Stimulated activated naive CD8-positive, alpha-beta T cell treated with anti-CD3 and anti-CD28 coated beads, Interleukin-15, Interleukin-2, amounts not matched to agents 100 ng/mL and 50 ng/mL, for 24 hours (primary cell): ENCODE measurements around the gene NUDT16.
"Not testable (repeated sequence)": the region's sequence is repeated elsewhere in the genome, so short reads cannot be mapped to it uniquely, and the experiment has no call there.

Source experiments
- H3K27ac Mint-ChIP-seq: one replicate; pipeline ENCODE4 v1.8.0; 2021; ENCODE audit warnings: mild to moderate bottlenecking, mixed read lengths
- H3K27me3 Mint-ChIP-seq: one replicate; pipeline ENCODE4 v1.8.0; 2021; ENCODE audit warnings: mixed read lengths
- H3K36me3 Mint-ChIP-seq: one replicate; pipeline ENCODE4 v1.8.0; 2021; ENCODE audit warnings: low read depth, mixed read lengths
- H3K4me1 Mint-ChIP-seq: one replicate; pipeline ENCODE4 v1.8.0; 2021; ENCODE audit warnings: low read depth, mixed read lengths
- H3K4me3 Mint-ChIP-seq: one replicate; pipeline ENCODE4 v1.8.0; 2021; ENCODE audit warnings: mild to moderate bottlenecking, mixed read lengths
- H3K9me3 Mint-ChIP-seq: one replicate; pipeline ENCODE4 v1.8.0; 2021; ENCODE audit warnings: mixed read lengths

Gene NUDT16

DNA sequence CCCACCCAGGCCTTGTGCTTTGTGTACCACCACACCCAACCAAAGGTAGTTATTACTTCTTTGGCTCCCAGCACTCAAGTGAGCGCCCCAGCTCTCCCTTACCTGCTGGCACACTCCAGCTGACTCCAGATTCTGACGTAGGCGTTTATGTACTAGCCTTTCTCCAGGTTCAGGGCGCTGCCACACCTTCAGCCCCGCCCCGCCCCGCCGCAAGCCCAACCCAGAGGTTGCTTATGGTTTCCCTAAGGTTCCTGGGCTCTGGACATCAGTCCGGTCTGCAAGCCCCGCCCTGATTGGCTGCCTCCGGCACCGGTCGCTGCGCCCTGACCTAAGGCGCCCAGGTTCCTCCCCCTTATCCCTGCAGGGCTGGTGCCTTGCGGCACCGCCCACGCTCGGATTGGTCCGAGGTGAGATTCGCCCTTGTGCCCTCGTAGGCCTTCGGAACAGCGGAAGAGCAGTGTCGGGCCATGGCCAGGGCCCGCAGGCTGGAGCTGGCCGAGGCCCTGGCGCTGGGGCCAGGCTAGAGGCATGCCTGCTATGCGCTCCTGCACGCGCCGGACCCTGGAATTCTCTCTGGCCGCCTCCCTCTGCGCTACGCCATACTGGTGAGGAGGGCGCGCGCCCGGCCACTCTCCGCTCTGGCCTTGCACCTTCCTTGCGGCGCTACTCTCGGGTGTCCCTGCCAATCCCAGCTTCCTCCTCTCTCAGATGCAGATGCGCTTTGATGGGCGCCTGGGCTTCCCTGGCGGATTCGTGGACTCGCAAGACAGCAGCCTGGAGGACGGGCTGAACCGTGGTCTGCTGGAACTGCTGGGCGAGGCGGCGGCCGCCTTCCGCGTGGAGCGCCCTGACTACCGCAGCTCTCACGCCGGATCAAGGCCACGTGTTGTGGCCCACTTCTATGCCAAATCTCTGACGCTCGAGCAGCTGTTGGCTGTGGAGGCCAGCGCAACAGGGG, 19.8 kb upstream of the NUDT16 start:
- peaks cover 55% of the 10 kb centered on the region for H3K27me3 Mint-ChIP-seq
- no peak overlapping the region for H3K27ac Mint-ChIP-seq
- H3K36me3 Mint-ChIP-seq = no peaks in the 10 kb centered on the region
- H3K4me1 Mint-ChIP-seq = peaks cover 5% of the 10 kb centered on the region
- peak overlapping the region; percentile 60 for H3K4me3 Mint-ChIP-seq
- no peaks in the 10 kb centered on the region for H3K9me3 Mint-ChIP-seq

DNA sequence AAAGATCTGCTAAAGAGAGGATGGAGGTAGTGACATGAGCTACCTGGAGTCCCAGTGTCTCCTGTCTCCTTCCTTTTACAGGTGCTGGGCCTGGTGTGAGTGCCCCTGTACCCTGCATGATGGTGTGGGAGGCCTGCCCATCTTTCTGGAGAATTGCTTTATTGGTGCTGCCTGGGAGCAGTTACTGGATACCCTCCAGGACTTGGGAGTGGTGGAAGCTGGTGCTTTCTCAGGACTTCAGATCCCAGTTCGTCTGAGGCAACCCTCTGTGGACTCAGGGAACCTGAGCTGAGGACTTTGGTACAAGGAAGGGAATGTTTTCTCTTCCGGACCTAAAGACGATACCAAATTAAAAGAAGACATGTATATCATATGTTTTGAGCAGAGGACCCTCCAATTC, 18.3 kb upstream of the NUDT16 start:
- Mint-ChIP-seq H3K27me3 (peaks cover 54% of the 10 kb centered on the region), H3K36me3 (no peaks in the 10 kb centered on the region), H3K4me1 (peaks cover 5% of the 10 kb centered on the region), H3K9me3 (no peaks in the 10 kb centered on the region), H3K27ac (no peak overlapping the region), H3K4me3 (no peak overlapping the region)

DNA sequence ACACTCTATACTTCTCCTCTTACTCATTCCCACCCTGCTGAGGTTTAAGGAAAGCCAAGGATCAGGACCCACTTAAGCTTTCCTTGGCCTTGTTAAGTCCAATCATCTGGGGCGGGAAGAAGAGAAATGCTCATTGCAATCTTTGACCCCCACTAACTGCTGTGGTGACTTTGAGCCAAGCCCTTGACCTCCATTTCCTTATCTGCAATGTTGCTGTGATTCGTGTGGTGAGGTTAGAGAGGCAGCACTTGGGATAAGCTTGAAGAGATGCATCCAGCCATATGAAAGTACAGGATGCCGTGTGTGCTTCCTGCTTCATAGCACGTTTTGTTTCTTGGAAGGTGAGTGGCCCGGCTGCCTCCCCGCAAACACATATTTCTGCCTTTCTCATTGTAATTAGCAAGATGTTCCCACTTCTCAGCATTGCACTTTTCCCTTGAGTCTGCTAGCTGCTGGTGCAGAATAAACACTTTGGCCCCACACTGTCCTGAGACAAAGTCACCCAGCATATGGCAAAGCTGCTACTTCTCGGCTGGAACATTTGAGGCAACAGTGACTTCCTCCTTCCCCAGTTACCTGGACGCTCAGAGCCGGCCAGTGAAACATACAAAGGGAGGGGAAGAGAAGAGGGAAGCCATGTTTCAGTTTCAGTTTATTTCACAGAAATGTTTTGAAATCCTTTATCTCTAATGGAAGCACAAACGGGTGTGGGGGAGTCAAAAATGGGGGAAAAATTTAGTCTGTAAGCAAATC, 10.5 kb upstream of the NUDT16 start:
- no peaks in the 10 kb centered on the region for H3K27me3 Mint-ChIP-seq
- no peaks in the 10 kb centered on the region for H3K9me3 Mint-ChIP-seq
- no peaks in the 10 kb centered on the region for H3K36me3 Mint-ChIP-seq
- no peak overlapping the region for H3K4me3 Mint-ChIP-seq
- H3K4me1 Mint-ChIP-seq = no peaks in the 10 kb centered on the region
- peak overlapping the region; percentile 3 for H3K27ac Mint-ChIP-seq

DNA sequence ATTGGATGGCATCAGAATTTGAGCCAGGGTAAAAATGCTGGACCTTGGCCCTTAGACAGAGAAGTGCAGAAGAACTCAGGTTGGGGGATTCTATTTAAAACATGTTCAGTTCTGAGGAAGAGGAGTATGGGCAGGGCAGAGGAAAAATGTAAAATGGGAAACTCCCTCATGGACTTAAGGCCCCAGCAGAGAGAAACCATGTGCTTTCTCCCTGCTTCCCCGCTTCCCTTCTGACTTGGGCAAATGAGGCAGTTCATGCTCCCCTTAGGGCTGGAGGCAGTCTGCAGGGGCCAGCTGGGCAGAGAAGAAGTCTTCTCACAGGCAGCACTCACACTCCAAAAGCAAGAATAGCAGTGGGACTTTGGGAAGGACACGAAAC, 9.9 kb upstream of the NUDT16 start:
- Mint-ChIP-seq H3K9me3 (no peaks in the 10 kb centered on the region), H3K4me3 (no peak overlapping the region), H3K27me3 (no peaks in the 10 kb centered on the region), H3K36me3 (no peaks in the 10 kb centered on the region), H3K4me1 (no peaks in the 10 kb centered on the region), H3K27ac (peak overlapping the region; percentile 3)

DNA sequence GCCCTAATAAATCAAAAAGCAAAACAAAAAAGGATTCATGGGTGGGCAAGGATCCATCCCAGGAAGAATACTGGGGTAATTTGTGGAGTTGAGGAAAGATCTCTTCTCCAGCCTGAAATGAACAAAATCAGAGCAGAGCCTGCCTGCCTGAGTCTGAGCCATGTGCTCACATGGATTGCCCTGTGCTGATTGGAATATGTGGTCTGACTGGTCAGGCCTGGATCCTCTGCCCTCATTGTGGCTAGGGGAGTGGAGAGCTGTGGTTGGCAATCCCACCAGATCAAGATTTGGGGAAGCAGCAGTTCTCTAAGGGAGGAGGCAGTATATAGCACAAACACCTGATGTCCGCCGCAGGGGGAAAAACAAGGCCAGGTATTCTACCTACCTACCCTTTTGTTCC, 6.8 kb upstream of the NUDT16 start:
- Mint-ChIP-seq H3K36me3 (no peaks in the 10 kb centered on the region), H3K4me3 (no peak overlapping the region), H3K27ac (no peak overlapping the region), H3K9me3 (no peaks in the 10 kb centered on the region), H3K27me3 (no peaks in the 10 kb centered on the region), H3K4me1 (no peaks in the 10 kb centered on the region)

DNA sequence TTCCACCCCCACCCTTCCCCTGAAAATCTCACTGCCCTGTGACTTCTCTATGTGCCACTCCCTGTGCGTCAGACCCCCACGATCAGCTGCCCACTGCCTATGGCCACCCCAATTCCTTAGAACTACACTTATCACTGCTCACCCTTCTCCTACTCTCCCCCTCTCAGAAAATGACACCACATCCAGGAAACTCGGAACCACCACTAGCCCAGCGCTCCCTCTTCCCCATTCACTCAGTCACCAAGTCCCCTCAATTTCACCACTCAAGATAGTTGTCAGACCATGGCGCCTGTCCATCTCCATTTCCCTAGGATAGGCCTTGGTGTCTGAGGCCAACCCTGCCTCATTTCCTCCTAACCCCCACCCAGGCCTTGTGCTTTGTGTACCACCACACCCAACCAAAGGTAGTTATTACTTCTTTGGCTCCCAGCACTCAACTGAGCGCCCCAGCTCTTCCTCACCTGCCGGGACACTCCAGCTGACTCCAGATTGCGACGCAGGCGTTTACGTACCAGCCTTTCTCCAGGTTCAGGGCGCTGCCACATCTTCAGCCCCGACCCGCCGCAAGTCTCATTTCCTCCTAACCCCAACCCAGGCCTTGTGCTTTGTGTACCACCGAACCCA, 641 bp upstream of the NUDT16 start:
- H3K4me3 Mint-ChIP-seq = peak overlapping the region; percentile 91
- H3K9me3 Mint-ChIP-seq, H3K27me3 Mint-ChIP-seq, H3K36me3 Mint-ChIP-seq: not testable (repeated sequence)
- H3K27ac Mint-ChIP-seq = peak overlapping the region; percentile 90
- H3K4me1 Mint-ChIP-seq = peaks cover 16% of the 10 kb centered on the region

DNA sequence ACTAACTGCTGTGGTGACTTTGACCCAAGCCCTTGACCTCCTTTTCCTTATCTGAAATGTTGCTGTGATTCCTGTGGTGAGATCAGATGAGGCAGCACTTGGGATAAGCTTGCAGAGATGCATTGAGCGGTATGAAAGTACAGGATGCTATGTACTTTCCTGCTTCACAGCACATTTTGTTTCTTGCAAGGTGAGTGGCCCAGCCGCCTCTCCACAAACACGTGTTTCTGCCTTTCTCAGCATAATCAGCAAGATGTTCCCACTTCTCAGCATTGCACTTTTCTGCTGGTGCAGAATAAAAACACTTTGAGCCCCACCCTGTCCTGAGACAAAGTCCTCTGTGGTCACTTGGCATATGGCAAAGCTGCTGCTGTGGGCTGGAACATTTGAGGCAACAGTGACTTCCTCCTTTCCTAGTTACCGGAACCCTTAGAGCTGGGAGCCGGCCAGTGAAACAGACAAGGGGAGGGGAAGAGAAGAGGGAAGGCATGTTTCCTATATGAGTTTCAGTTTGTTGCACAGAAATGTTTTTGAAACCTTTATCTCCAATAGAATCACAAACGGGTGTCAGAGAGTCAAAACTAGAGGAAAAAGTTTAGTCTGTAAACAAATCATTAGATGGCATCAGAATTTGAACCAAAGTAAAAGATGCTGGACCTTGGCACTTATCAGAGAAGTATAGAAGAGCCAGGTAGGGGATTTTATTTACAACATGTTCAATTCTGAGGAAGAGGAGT, 5.0 kb downstream of the NUDT16 start:
- peaks cover 20% of the 10 kb centered on the region for H3K4me1 Mint-ChIP-seq
- H3K9me3 Mint-ChIP-seq = no peaks in the 10 kb centered on the region
- no peaks in the 10 kb centered on the region for H3K27me3 Mint-ChIP-seq
- H3K36me3 Mint-ChIP-seq = no peaks in the 10 kb centered on the region
- peak overlapping the region; percentile 19 for H3K4me3 Mint-ChIP-seq
- peak overlapping the region; percentile 46 for H3K27ac Mint-ChIP-seq

DNA sequence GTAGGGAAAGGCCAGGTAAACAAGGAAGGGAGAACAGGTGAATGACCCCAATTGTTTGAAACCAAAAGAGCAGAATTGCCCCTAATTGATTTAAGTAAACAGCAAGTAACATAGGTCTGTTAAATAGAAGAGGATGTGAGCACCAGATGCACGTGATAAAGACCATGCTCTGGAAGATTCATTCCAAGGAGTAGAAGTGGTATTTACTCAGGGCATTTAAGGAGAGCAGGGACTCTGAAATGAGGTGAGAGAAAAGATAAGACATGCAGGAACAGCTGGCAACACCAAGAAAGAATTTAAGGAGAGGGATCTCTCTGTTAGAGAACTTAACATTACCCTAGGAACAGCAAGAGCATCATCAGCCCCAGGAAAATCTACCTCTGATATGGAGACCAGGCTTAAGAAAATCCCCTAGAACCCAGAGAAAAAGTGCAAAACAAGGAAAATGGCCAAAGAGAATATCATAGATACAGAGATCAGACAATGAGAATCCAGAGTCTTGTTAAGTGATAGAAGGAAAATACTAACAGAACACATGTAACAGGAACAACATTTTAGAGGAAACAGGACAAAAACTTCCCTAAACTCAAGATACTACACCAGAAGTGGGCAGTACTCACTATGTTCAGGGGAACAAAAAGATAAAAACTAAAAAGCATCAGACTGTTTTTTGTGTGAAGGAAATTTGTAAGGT, 6.4 kb downstream of the NUDT16 start:
- no peaks in the 10 kb centered on the region for H3K9me3 Mint-ChIP-seq
- peaks cover 15% of the 10 kb centered on the region for H3K4me1 Mint-ChIP-seq
- no peaks in the 10 kb centered on the region for H3K27me3 Mint-ChIP-seq
- H3K4me3 Mint-ChIP-seq = no peak overlapping the region
- H3K27ac Mint-ChIP-seq = no peak overlapping the region
- H3K36me3 Mint-ChIP-seq = no peaks in the 10 kb centered on the region

DNA sequence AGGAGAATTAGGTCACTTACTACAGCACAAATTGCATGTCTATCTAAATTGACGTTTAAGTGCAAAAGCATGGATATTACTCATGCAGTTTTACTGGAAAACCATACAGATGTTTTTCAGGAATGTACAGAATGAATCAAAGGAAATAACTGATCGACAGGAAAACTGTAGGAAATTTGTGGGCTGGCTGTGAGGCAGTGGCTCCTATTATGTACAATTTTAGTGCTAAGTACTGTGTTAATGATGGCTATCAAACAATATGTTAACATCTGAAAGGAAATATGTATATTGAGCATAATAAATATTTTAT, 6.9 kb downstream of the NUDT16 start:
- Mint-ChIP-seq H3K36me3 (no peaks in the 10 kb centered on the region), H3K9me3 (no peaks in the 10 kb centered on the region), H3K4me3 (no peak overlapping the region), H3K4me1 (peaks cover 15% of the 10 kb centered on the region), H3K27ac (no peak overlapping the region), H3K27me3 (no peaks in the 10 kb centered on the region)

DNA sequence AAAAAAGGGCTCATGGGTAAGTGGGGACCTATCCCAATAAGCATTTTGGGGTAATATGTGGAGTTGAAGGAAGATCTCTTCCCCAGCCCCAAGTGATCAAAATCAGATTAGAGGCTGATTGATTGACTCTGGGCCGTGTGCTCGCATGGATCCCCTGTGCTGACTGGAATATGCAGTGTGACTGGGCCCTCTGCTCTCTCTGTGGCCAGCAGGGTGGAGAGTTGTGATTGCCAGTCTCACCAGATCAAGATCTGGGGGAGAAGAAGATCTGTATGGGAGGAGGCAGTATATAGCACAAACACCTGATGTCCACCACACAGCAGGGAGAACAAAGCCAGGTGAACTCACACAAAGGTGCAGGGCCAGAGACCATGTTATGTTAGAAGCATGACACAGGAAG, 8.8 kb downstream of the NUDT16 start:
- Mint-ChIP-seq H3K9me3 (no peaks in the 10 kb centered on the region), H3K4me1 (peaks cover 15% of the 10 kb centered on the region), H3K36me3 (no peaks in the 10 kb centered on the region), H3K4me3 (no peak overlapping the region), H3K27ac (no peak overlapping the region), H3K27me3 (no peaks in the 10 kb centered on the region)

DNA sequence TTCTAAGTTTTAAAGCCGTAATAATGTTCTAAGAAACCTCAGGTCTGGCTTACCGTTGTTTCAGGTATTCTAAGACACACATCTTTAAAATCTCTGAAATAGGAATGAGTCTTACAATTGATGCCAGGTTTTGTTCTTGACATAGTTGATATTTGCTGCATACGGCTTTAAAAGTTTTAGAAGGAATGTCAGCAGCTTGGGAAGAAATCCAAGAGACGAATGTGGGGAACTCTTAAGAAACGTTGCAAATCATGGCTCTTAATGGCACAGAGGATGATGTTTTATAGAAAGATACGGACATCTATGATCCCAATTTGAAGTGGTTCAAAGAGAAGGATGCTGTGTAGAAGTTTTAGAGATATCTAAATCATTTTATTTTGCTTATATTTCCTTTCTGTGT, 11.5 kb downstream of the NUDT16 start:
- H3K36me3 Mint-ChIP-seq = no peaks in the 10 kb centered on the region

DNA sequence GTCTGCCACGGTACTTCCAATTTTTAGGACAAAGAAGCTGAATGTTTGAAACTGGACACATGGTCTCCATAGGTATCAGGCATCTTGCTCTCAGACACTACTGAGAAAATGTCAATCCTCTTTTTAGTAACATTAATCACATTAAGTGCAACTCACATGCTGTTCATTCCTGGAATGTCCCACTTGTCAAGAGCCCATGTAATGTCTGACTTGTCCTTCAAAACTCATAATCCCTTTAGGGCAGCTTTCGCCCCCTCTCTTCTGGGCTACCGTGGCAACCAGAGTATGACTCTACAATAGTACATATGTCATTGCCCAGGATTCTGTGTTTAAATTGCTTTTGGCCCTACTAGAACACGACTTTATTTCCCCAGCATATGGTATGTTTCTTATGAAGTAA, 12.3 kb downstream of the NUDT16 start:
- H3K27ac Mint-ChIP-seq = no peak overlapping the region
- no peaks in the 10 kb centered on the region for H3K4me1 Mint-ChIP-seq
- H3K27me3 Mint-ChIP-seq = no peaks in the 10 kb centered on the region
- no peaks in the 10 kb centered on the region for H3K36me3 Mint-ChIP-seq
- no peaks in the 10 kb centered on the region for H3K9me3 Mint-ChIP-seq
- H3K4me3 Mint-ChIP-seq = no peak overlapping the region

More for the DNA sequence above, 11.5 kb downstream of the NUDT16 start:
- H3K4me1 Mint-ChIP-seq = no peaks in the 10 kb centered on the region
- no peaks in the 10 kb centered on the region for H3K27me3 Mint-ChIP-seq
- H3K27ac Mint-ChIP-seq = no peak overlapping the region
- no peak overlapping the region for H3K4me3 Mint-ChIP-seq
- H3K9me3 Mint-ChIP-seq = no peaks in the 10 kb centered on the region

DNA sequence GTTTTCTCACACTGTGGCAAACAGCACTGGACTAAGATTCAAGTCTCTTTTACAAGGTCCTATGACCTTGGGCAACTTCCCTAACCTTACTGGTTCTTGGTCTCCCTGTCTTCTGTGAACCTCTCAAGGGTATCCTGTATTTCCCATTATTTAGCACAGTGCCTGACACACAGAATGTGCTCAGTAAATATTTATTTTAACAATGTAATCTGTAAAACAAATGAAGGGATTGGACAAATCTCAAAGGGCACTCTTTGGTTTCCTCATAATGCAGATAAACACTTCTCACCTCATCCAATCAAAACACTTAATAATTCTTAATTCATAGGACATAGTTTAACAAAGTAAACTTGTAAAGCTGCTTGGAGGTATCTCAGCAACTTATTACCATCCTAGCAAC, 12.8 kb downstream of the NUDT16 start:
- Mint-ChIP-seq H3K36me3 (no peaks in the 10 kb centered on the region), H3K27me3 (no peaks in the 10 kb centered on the region), H3K4me3 (no peak overlapping the region), H3K9me3 (no peaks in the 10 kb centered on the region), H3K4me1 (no peaks in the 10 kb centered on the region), H3K27ac (no peak overlapping the region)

DNA sequence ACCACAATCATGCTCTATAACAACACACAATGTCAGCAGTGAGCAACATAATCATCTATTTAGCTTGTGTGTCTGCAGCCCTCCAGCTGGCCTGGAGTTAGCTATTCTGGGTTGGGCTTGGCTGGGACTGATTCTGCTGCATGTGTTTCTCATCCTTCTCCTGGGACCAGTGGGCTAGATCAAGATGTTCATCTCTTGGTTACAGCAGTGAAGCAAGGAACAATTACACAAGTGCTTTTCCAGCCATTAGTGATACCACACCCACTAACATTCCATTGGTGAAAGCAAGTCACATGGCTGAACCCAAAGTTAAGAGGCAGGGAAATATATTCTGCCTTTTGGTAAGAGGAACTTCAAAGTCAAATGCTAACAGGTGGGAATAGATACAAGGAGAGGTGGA, 14.6 kb downstream of the NUDT16 start:
- Mint-ChIP-seq H3K27ac (no peak overlapping the region), H3K36me3 (no peaks in the 10 kb centered on the region), H3K4me3 (no peak overlapping the region), H3K4me1 (no peaks in the 10 kb centered on the region), H3K27me3 (no peaks in the 10 kb centered on the region), H3K9me3 (no peaks in the 10 kb centered on the region)
